ENCODE measurements around the gene AMACR.

Gene AMACR

DNA sequence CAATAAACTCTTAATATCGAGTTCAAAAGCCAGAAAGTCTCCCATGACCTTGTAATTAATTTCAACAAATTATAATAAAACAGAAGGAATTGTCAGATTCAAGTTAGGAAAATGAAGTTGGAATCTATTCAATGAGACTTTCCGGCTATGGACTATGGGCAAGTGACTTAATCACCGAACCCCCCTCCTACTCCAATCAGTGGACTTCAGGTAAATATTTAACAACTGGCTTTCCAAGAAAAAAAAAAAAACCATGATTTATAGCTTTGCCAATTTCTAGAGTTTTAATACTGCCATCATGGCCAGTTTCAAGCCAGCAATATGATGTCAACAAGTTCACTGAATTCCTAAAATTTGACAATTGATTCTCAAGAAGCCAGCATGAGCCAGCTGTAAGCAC is 27.8 kb downstream of the AMACR start:
- no peaks in the 10 kb centered on the region for H3K9me3 ChIP-seq
- no peaks in the 10 kb centered on the region for H3K36me3 ChIP-seq
- H3K4me1 ChIP-seq (ENCODE audit: control insufficient read depth in 1 of 2, insufficient read depth in 1 of 2, low read depth in 1 of 2, low read length in 1 of 2), result no peaks in the 10 kb centered on the region
- TF ChIP-seq, protein P1, sequence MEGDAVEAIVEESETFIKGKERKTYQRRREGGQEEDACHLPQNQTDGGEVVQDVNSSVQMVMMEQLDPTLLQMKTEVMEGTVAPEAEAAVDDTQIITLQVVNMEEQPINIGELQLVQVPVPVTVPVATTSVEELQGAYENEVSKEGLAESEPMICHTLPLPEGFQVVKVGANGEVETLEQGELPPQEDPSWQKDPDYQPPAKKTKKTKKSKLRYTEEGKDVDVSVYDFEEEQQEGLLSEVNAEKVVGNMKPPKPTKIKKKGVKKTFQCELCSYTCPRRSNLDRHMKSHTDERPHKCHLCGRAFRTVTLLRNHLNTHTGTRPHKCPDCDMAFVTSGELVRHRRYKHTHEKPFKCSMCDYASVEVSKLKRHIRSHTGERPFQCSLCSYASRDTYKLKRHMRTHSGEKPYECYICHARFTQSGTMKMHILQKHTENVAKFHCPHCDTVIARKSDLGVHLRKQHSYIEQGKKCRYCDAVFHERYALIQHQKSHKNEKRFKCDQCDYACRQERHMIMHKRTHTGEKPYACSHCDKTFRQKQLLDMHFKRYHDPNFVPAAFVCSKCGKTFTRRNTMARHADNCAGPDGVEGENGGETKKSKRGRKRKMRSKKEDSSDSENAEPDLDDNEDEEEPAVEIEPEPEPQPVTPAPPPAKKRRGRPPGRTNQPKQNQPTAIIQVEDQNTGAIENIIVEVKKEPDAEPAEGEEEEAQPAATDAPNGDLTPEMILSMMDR (IDR thresholded peaks at IDR 0.05), result no peak
- peaks cover 7% of the 10 kb centered on the region for H3K27me3 ChIP-seq
- H3K27ac ChIP-seq, result no peak overlapping the region
- H3K4me3 ChIP-seq (ENCODE audit: low read depth in 1 of 2, low read length in 1 of 2), result no peak overlapping the region

DNA sequence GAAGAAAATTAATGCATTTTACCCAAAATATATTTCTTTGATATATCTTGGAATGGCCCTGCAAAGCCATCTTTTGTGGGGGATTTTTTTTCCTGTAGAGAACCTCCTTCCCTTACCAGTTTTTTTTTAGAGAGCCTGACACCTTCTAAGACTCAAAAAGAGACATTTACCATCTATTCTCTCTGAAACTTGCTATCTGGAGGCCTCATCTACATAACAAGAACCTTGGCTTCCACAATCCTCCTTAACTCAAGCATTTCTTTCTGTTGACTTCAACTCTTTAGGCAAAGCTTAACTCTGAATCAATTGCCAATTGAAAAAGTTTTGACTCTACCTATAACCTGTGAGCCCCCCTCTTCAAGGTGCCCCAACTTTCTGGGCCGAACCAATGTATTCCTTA is 29.5 kb downstream of the AMACR start:
- peaks cover 7% of the 10 kb centered on the region for H3K27me3 ChIP-seq
- H3K27ac ChIP-seq, result no peak overlapping the region
- no peaks in the 10 kb centered on the region for H3K9me3 ChIP-seq
- no peak overlapping the region for H3K4me3 ChIP-seq (ENCODE audit: low read depth in 1 of 2, low read length in 1 of 2)
- TF ChIP-seq, protein P1 (IDR thresholded peaks at IDR 0.05), result no peak
- no peaks in the 10 kb centered on the region for H3K36me3 ChIP-seq
- no peaks in the 10 kb centered on the region for H3K4me1 ChIP-seq (ENCODE audit: control insufficient read depth in 1 of 2, insufficient read depth in 1 of 2, low read depth in 1 of 2, low read length in 1 of 2)

DNA sequence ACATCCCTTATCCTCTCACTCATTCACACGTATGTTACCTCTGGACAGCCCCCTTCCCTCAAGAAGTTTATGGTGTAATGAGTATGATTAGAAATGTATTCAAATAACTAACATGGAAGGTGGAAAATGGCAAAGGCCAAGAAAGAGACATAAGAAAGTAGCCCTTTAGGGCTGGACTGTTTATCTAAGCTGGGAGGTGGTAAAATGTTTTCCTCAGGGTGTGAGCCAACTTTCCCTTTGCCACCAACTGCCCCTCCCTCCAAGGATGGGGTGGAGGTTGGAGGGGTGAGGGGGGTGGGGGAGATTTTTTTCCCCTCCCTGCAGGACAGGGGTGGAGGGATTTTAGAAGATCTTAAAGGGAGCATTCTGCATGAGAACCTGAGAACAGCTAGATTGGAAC is 31.5 kb downstream of the AMACR start:
- TF ChIP-seq, protein P1 (IDR thresholded peaks at IDR 0.05), result no peak
- H3K36me3 ChIP-seq, result no peaks in the 10 kb centered on the region
- no peak overlapping the region for H3K27ac ChIP-seq
- no peak overlapping the region for H3K4me3 ChIP-seq (ENCODE audit: low read depth in 1 of 2, low read length in 1 of 2)
- no peaks in the 10 kb centered on the region for H3K9me3 ChIP-seq
- H3K27me3 ChIP-seq, result peaks cover 7% of the 10 kb centered on the region
- H3K4me1 ChIP-seq (ENCODE audit: control insufficient read depth in 1 of 2, insufficient read depth in 1 of 2, low read depth in 1 of 2, low read length in 1 of 2), result no peaks in the 10 kb centered on the region

DNA sequence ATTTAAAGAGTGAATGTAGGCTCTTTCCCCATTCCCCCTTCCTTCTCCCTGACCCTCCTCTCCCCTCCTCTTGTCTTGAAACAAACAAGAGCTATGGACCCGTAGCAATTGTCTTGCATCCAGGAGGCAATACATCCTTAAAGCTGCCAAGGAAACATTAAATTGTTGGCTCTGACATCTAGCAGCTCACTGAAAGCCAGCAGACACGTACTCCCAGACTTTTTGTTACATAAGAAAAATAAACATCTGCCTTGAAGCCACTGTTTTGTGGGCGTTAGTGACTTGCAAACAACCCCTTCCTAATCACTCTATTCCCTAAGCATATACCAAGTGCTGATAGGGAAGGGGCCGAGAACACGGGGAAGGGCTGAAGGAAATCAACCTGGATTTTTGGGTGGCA is 32.0 kb downstream of the AMACR start:
- Histone ChIP-seq H3K27me3 (peaks cover 7% of the 10 kb centered on the region), H3K4me3 (ENCODE audit: low read depth in 1 of 2, low read length in 1 of 2) (no peak overlapping the region), H3K36me3 (no peaks in the 10 kb centered on the region), H3K4me1 (ENCODE audit: control insufficient read depth in 1 of 2, insufficient read depth in 1 of 2, low read depth in 1 of 2, low read length in 1 of 2) (no peaks in the 10 kb centered on the region), H3K27ac (no peak overlapping the region), H3K9me3 (no peaks in the 10 kb centered on the region)
- TF ChIP-seq, protein P1 (IDR thresholded peaks at IDR 0.05), result no peak

DNA sequence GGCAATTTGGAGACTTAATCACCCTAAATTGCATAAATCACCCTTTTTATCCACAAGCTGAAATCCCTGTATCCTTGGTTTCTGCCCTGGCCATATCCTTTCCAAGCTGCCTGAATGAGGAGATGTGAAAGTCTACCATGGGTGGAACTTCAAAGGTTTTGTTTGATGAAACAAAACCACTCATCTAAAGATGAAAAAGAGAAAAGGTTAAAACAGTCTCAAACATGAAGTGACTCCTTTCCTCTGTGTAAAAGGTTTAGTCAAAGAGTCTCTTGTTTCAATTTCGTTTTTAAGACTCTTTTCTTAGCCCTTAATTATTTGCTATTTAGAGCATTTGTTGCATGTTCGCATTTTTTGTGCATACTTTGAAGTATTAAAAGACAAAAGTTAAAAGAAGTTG is 34.6 kb downstream of the AMACR start:
- no peak overlapping the region for H3K27ac ChIP-seq
- H3K27me3 ChIP-seq, result peaks cover 7% of the 10 kb centered on the region
- no peaks in the 10 kb centered on the region for H3K36me3 ChIP-seq
- H3K4me1 ChIP-seq (ENCODE audit: control insufficient read depth in 1 of 2, insufficient read depth in 1 of 2, low read depth in 1 of 2, low read length in 1 of 2), result no peaks in the 10 kb centered on the region
- TF ChIP-seq, protein P1 (IDR thresholded peaks at IDR 0.05), result no peak
- H3K4me3 ChIP-seq (ENCODE audit: low read depth in 1 of 2, low read length in 1 of 2), result no peak overlapping the region
- H3K9me3 ChIP-seq, result no peaks in the 10 kb centered on the region
